Measurements from ENCODE around the gene SBF2. TPM values are rescaled to one million over a fixed set of nuclear protein-coding genes. Genes with fewer than 3 reads are reported as not detected.

Gene SBF2
- total RNA-seq, 1 experiment from 2014 or later, result 30.2 TPM

- peaks cover 8% of the 10 kb centered on the region for H3K4me1 ChIP-seq (ENCODE audit: insufficient read depth, low read length)
- Mint-ChIP-seq H3K4me1 (peaks cover 31 to 41% of the 10 kb centered on the region in 2 experiments), H3K27me3 (ENCODE audit: low read depth) (peaks cover 13% of the 10 kb centered on the region), H3K27ac (peak overlapping the region in 2 of 3 experiments; percentile 70 to 89; a peak in 4 of 7 replicates), H3K9me3 (peaks cover 0 to 9% of the 10 kb centered on the region in 2 experiments; a peak in 4 of 5 replicates), H3K4me3 (peak overlapping the region in 1 of 2 experiments; percentile 39; a peak in 3 of 5 replicates), H3K36me3 (ENCODE audit: insufficient read depth in 1 of 3, low read depth in 3 of 3) (peaks cover 7 to 25% (median 24%) of the 10 kb centered on the region in 3 experiments; a peak in 6 of 7 replicates)
- H3K56ac ChIP-seq (ENCODE audit: insufficient read length, low read depth, low read length), result no peak overlapping the region
- H3K4me2 ChIP-seq (ENCODE audit: insufficient read depth, insufficient read length, low read length), result peak overlapping the region; percentile 8
- H3K79me1 ChIP-seq (ENCODE audit: insufficient read depth, low read depth, low read length, poor library complexity, severe bottlenecking), result no peaks in the 10 kb centered on the region
- H3K9ac ChIP-seq (ENCODE audit: extremely low read depth, insufficient read length, low read length), result no peak overlapping the region
- peak overlapping the region; percentile 32; the same call in 1 of the 2 replicates for H3K14ac ChIP-seq (ENCODE audit: insufficient read depth, low read length)
- no peak overlapping the region for H3K4ac ChIP-seq (ENCODE audit: low read depth, low read length)
- no peak overlapping the region for H3T11ph ChIP-seq (ENCODE audit: low read length)
- H2BK5ac ChIP-seq (ENCODE audit: insufficient read length, low read length), result no peak overlapping the region
- no peak for TF ChIP-seq CTCF (conservative IDR thresholded peaks at IDR 0.05)
- no peak overlapping the region for H2BK20ac ChIP-seq (ENCODE audit: low read depth, low read length, poor library complexity, severe bottlenecking)
- H3K79me2 ChIP-seq (ENCODE audit: insufficient read depth, low read length), result peaks cover 7% of the 10 kb centered on the region; the same call in 1 of the 2 replicates
- no peaks in the 10 kb centered on the region for H3K9me3 ChIP-seq (ENCODE audit: control insufficient read depth, low read depth, low read length)
- H3K23me2 ChIP-seq (ENCODE audit: insufficient read length, low read depth, low read length, poor library complexity, severe bottlenecking), result peaks cover 20% of the 10 kb centered on the region
- DNase-seq, result peak; percentile 44
- H2BK120ac ChIP-seq (ENCODE audit: low read depth, low read length, poor library complexity, severe bottlenecking), result no peak overlapping the region
- H4K91ac ChIP-seq (ENCODE audit: insufficient read length, low read depth, low read length), result peak overlapping the region; percentile 34
- peak overlapping the region; percentile 68 for H3K18ac ChIP-seq (ENCODE audit: insufficient read length, low read depth, low read length)
- no peak overlapping the region for H4K8ac ChIP-seq (replicated peaks; ENCODE audit: insufficient read length, low read depth, low read length)
- H3K23ac ChIP-seq (ENCODE audit: insufficient read length, low read depth, low read length), result no peak overlapping the region
- no peak overlapping the region for H3K27ac ChIP-seq (ENCODE audit: insufficient read length, low read depth, low read length)
- no peak overlapping the region for H4K5ac ChIP-seq (ENCODE audit: insufficient read length, low read depth, low read length)
- no peak overlapping the region for H2BK15ac ChIP-seq (ENCODE audit: low read depth, low read length)
- no peak overlapping the region for H2BK12ac ChIP-seq (ENCODE audit: insufficient read length, low read depth, low read length)
- H4K20me1 ChIP-seq (ENCODE audit: control insufficient read depth, insufficient read depth, insufficient read length), result no peaks in the 10 kb centered on the region
- H2AK5ac ChIP-seq (ENCODE audit: insufficient read length, low read length), result no peak overlapping the region
- WGBS (ENCODE audit: extremely low coverage, insufficient read length, low lambda C conversion rate), result no CpG with 5 or more reads among the region's 12 CpGs
- no peak overlapping the region for H2AFZ ChIP-seq (ENCODE audit: low read length)
- H3K27me3 ChIP-seq (ENCODE audit: insufficient read depth, low read length), result no peaks in the 10 kb centered on the region
Observed at GRCh38 chr11:10309163-10310093, 15.4 kb upstream of the SBF2 start.

All from H9 (cell line).